ENCODE results near the gene FSTL4.

The FSTL4 gene

DNA sequence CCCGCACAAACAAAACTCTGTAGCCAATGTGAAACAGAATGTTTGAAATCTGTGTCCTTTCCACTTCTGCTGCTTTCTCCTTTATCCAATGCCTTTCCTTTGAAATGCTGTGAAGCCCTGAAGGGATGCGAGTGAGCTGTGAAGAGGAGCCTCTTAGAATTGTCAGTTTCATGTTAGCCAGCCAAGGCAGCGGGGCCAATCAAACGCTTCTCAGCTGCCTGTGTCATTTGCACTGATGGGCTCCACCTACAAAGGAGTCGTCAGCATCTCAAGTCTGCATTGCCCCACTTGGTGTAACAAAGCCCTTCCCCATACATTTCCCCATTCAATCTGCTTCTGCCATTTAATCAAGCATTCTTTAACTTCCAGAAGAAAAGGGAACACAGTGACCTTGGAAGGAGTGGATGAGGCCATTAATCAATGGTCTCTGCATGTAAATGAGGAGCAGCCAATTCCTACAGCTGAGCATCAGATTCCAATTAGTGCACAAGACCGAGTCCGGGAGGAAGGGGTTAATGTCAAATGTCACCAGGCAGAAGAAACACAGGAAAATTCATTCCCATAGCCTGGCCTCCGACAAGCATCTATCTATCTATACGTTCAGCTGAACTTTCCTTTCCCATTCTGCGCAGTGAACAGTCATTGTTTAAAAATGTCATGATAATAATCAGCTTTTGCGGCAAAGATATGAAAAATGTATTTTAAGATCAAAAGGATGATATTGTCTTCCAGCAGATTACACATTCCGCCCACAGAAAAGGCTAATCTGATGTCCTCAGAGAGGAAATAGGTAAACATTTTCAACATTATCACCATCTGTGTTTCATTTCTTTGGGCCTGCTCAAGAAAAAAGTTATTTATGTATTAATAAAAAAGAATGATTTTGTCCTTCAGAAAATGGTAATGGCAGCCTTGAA is 154.6 kb downstream of the FSTL4 start:
- H3K36me3 ChIP-seq (ENCODE audit: insufficient read depth), result no peaks in the 10 kb centered on the region
- no peak overlapping the region for H3K9ac ChIP-seq
- H3K79me2 ChIP-seq (ENCODE audit: insufficient read depth, low read depth), result no peaks in the 10 kb centered on the region
- H4K20me1 ChIP-seq (ENCODE audit: insufficient read depth), result no peaks in the 10 kb centered on the region
- H3K27ac ChIP-seq, result no peak overlapping the region
- no peak overlapping the region for H3K4me2 ChIP-seq
- H3K4me3 ChIP-seq (IDR thresholded peaks at IDR 0.05; ENCODE audit: insufficient read depth, low read depth, low read length), result no peak overlapping the region
- H2AFZ ChIP-seq (ENCODE audit: low read depth), result no peak overlapping the region
- no peaks in the 10 kb centered on the region for H3K27me3 ChIP-seq (ENCODE audit: insufficient read depth, low read depth)
- TF ChIP-seq, protein P1, sequence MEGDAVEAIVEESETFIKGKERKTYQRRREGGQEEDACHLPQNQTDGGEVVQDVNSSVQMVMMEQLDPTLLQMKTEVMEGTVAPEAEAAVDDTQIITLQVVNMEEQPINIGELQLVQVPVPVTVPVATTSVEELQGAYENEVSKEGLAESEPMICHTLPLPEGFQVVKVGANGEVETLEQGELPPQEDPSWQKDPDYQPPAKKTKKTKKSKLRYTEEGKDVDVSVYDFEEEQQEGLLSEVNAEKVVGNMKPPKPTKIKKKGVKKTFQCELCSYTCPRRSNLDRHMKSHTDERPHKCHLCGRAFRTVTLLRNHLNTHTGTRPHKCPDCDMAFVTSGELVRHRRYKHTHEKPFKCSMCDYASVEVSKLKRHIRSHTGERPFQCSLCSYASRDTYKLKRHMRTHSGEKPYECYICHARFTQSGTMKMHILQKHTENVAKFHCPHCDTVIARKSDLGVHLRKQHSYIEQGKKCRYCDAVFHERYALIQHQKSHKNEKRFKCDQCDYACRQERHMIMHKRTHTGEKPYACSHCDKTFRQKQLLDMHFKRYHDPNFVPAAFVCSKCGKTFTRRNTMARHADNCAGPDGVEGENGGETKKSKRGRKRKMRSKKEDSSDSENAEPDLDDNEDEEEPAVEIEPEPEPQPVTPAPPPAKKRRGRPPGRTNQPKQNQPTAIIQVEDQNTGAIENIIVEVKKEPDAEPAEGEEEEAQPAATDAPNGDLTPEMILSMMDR (conservative IDR thresholded peaks at IDR 0.05; ENCODE audit: low read depth, low read length), result no peak
- no peaks in the 10 kb centered on the region for H3K4me1 ChIP-seq (ENCODE audit: low read depth, poor library complexity, severe bottlenecking)

DNA sequence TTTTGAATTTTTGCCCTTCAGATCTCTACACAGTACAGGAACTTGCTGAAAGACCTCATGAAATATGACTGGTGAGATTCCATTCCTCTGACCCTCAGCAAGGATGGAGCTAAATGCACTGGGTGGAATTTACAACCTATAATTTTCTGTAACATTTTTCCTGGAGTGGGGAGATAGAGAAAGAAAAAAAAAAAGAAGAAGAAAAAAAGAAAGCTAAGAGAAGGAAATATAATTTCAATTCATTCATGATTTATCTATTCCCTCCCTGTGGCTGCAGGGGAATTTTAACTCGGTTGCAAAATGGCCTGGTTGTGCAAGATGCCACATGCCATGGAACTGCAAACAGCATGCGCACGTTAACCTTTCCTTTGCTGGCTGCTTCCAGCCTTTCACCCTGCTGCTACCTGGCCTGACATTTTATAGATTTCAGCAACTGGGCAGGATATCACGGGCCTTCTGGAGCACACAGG is 155.4 kb downstream of the FSTL4 start:
- Histone ChIP-seq H3K36me3 (ENCODE audit: insufficient read depth) (no peaks in the 10 kb centered on the region), H3K4me2 (no peak overlapping the region), H4K20me1 (ENCODE audit: insufficient read depth) (no peaks in the 10 kb centered on the region), H3K4me3 (IDR thresholded peaks at IDR 0.05; ENCODE audit: insufficient read depth, low read depth, low read length) (no peak overlapping the region), H3K27me3 (ENCODE audit: insufficient read depth, low read depth) (no peaks in the 10 kb centered on the region), H3K4me1 (ENCODE audit: low read depth, poor library complexity, severe bottlenecking) (no peaks in the 10 kb centered on the region), H2AFZ (ENCODE audit: low read depth) (no peak overlapping the region), H3K27ac (no peak overlapping the region), H3K79me2 (ENCODE audit: insufficient read depth, low read depth) (no peaks in the 10 kb centered on the region), H3K9ac (no peak overlapping the region)
- TF ChIP-seq, protein P1 (conservative IDR thresholded peaks at IDR 0.05; ENCODE audit: low read depth, low read length), result no peak

DNA sequence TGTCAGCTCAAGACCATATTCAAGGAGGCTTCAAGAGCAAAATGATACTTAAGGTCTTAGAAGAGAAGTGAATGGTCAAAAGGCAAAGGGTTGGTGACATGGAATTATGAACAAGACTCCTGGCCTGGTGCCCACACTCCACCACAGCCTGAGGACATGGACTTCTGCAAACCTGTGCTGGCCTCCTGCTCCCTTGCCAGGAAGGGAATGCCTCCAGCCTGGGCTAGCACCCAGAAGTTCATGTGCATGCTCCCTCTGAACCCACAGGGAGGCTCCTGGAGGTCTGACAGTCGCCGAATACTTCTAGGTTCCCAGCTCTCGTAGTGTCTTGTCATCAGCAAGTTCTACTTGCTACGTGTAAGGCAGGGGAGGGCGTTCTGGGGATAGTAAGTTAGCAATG is 156.7 kb downstream of the FSTL4 start:
- TF ChIP-seq, protein P1 (conservative IDR thresholded peaks at IDR 0.05; ENCODE audit: low read depth, low read length), result no peak
- Histone ChIP-seq H3K79me2 (ENCODE audit: insufficient read depth, low read depth) (no peaks in the 10 kb centered on the region), H2AFZ (ENCODE audit: low read depth) (no peak overlapping the region), H3K27me3 (ENCODE audit: insufficient read depth, low read depth) (no peaks in the 10 kb centered on the region), H3K27ac (no peak overlapping the region), H3K4me3 (IDR thresholded peaks at IDR 0.05; ENCODE audit: insufficient read depth, low read depth, low read length) (no peak overlapping the region), H3K9ac (no peak overlapping the region), H3K36me3 (ENCODE audit: insufficient read depth) (no peaks in the 10 kb centered on the region), H3K4me1 (ENCODE audit: low read depth, poor library complexity, severe bottlenecking) (no peaks in the 10 kb centered on the region), H3K4me2 (no peak overlapping the region), H4K20me1 (ENCODE audit: insufficient read depth) (no peaks in the 10 kb centered on the region)

DNA sequence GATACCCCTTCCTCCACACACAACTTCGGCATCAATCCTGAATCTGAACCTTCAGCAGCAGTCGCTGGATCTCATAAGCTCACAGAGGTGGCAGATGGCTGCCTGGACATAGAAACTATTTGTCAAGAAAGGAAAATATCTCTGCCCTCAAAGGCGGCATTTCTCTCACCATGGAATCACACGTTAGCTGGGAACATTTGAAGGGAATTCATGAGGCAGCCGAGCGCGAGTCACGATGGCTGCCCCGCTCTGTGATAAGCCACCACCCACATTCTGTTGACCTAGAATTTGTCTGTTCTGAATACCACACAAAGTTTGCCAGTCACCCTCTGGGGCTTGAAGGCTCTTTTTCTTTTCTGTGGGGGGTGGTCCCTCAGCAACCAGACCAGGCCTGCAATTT is 157.9 kb downstream of the FSTL4 start:
- Histone ChIP-seq H4K20me1 (ENCODE audit: insufficient read depth) (no peaks in the 10 kb centered on the region), H3K27me3 (ENCODE audit: insufficient read depth, low read depth) (no peaks in the 10 kb centered on the region), H3K36me3 (ENCODE audit: insufficient read depth) (no peaks in the 10 kb centered on the region), H3K9ac (no peak overlapping the region), H3K4me2 (no peak overlapping the region), H3K4me3 (IDR thresholded peaks at IDR 0.05; ENCODE audit: insufficient read depth, low read depth, low read length) (no peak overlapping the region), H3K4me1 (ENCODE audit: low read depth, poor library complexity, severe bottlenecking) (no peaks in the 10 kb centered on the region), H3K79me2 (ENCODE audit: insufficient read depth, low read depth) (no peaks in the 10 kb centered on the region), H3K27ac (no peak overlapping the region), H2AFZ (ENCODE audit: low read depth) (no peak overlapping the region)
- TF ChIP-seq, protein P1 (conservative IDR thresholded peaks at IDR 0.05; ENCODE audit: low read depth, low read length), result no peak

Data from KMS-11 (cell line).